Activated T-cell treated with anti-CD3 and anti-CD28 coated beads, Interleukin-2, amount 50 U/mL, for 4 hours (primary cell): ENCODE measurements around the gene IL1A. TPM values are rescaled to one million over a fixed set of nuclear protein-coding genes. Genes with fewer than 3 reads are reported as not detected.

ENCODE experiments used
- ATAC-seq, 2 donors: fragments of 200-7000 bp; cut with Tn5 transposase; one replicate each; pipeline ENCODE4 v1.10.0; 2021
- DNase-seq: peaks from one replicate; pipeline ENCODE4 v3.0.0-alpha.2; 2020
- H3K27me3 Mint-ChIP-seq: one replicate; pipeline ENCODE4 v1.8.0; 2021; ENCODE audit warnings: low read depth, mixed read lengths
- H3K36me3 Mint-ChIP-seq: one replicate; pipeline ENCODE4 v1.8.0; 2022; ENCODE audit warnings: mixed read lengths; ENCODE audit not compliant: insufficient read depth
- H3K4me1 Mint-ChIP-seq: one replicate; pipeline ENCODE4 v1.8.0; 2021; ENCODE audit warnings: low read depth, mixed read lengths
- H3K4me3 Mint-ChIP-seq: one replicate; pipeline ENCODE4 v1.8.0; 2021; ENCODE audit warnings: mild to moderate bottlenecking, moderate library complexity, mixed read lengths
- H3K9me3 Mint-ChIP-seq: one replicate; pipeline ENCODE4 v1.8.0; 2021; ENCODE audit warnings: mixed read lengths
- total RNA-seq, 3 donors: library from RNA; stranded (reverse); gene quantifications; one replicate each; pipeline ENCODE4 v1.2.1, GENCODE V29; 2021

Gene IL1A
- total RNA-seq, 3 donors from 2014 or later = 2.0 to 4.3 (median 3.8) TPM

DNA sequence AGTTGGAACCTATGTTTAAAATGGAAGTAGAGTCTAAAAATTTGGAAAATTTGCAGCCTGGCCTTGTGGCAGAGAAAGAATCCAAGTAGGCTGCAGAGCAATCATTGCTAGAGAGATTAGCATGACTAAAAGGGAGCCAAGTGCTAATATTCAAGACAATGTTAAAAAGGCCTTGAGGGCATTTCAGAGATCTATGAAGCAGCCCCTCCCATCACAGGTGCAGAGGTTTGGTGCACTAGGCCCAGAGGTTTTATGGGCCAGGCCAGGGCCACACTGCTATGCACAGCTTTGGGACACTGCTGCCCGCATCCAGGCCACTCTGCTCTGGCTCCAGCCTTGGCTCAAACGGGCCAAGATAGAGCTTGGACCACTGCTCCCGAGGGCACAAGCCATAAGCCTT is 6.7 kb upstream of the IL1A start:
- peaks cover 9% of the 10 kb centered on the region for H3K4me1 Mint-ChIP-seq
- DNase-seq (no peak), ATAC-seq (no peak)
- peaks cover 4% of the 10 kb centered on the region for H3K9me3 Mint-ChIP-seq
- H3K36me3 Mint-ChIP-seq = no peaks in the 10 kb centered on the region
- H3K27me3 Mint-ChIP-seq = peaks cover 6% of the 10 kb centered on the region
- no peak overlapping the region for H3K4me3 Mint-ChIP-seq

- Mint-ChIP-seq H3K9me3 (peaks cover 4% of the 10 kb centered on the region), H3K27me3 (peaks cover 6% of the 10 kb centered on the region), H3K4me3 (no peak overlapping the region)
Measured at GRCh38 chr2:112790305-112790704, 6.0 kb upstream of the IL1A start.

DNA sequence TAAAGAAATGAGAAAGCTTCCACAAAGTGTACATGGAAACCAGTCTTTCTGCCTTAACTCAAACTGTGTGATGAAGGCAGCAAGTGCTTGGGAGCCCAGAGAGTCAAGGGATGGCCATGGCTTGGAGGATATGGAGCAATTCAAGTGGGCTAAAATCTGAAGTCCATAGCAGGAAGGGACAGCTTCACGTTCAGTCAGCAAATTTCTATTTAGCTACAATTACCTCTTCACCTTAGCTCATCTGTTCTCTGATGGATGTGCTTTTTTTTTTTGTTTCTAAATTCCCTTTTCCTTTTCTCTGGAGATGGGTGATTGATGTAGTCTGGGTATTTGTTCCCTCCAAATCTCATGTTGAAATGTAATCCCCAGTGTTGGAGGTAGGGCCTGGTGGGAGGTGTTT is 4.9 kb upstream of the IL1A start:
- peaks cover 8% of the 10 kb centered on the region for H3K27me3 Mint-ChIP-seq
- H3K36me3 Mint-ChIP-seq = no peaks in the 10 kb centered on the region
- H3K4me3 Mint-ChIP-seq = no peak overlapping the region
- H3K4me1 Mint-ChIP-seq = peaks cover 11% of the 10 kb centered on the region
- ATAC-seq (no peak), DNase-seq (no peak)
- H3K9me3 Mint-ChIP-seq = peaks cover 4% of the 10 kb centered on the region

More at GRCh38 chr2:112790305-112790704, 6.0 kb upstream of the IL1A start:
- ATAC-seq = no peak
- no peak for DNase-seq
- H3K36me3 Mint-ChIP-seq = no peaks in the 10 kb centered on the region
- peaks cover 9% of the 10 kb centered on the region for H3K4me1 Mint-ChIP-seq

GRCh38 chr2:112788653-112789052 is 4.4 kb upstream of the IL1A start:
- peaks cover 4% of the 10 kb centered on the region for H3K9me3 Mint-ChIP-seq
- H3K36me3 Mint-ChIP-seq = no peaks in the 10 kb centered on the region
- no peak for ATAC-seq
- no peak overlapping the region for H3K4me3 Mint-ChIP-seq
- no peak for DNase-seq
- peaks cover 10% of the 10 kb centered on the region for H3K27me3 Mint-ChIP-seq
- peaks cover 7% of the 10 kb centered on the region for H3K4me1 Mint-ChIP-seq

DNA sequence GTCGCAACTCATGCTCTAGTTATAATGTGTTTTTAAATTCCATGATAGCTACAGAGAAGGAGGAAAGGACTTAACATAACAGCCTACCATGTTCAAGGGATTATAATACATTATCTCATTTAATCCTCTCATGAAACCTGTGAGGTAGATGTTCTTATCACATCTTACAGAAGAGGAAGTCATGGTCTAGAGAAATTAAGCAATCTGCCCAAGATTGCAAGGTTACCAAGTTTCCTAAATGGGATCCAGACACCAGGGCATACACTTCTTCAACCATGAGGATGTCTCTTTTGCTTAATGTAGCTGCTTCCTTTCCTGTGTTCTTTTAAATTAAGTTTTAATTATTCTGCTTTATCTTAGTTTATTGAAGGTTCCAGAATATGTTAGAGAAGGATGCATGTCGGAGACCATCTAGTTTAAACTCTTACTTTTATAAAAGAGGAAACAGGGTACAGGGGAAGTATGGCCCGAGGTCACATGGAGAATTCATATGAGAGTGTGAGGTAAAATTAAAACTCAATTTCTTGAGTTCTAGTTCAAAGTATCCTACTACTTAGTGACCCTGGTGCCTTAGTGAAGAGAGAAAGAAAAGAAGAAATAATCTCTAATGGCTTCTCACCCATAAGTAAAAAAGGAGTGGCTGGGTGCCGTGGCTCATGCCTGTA is 3.6 kb upstream of the IL1A start:
- ATAC-seq (no peak), DNase-seq (no peak)
- H3K4me1 Mint-ChIP-seq = peaks cover 2% of the 10 kb centered on the region
- H3K9me3 Mint-ChIP-seq = no peaks in the 10 kb centered on the region
- H3K27me3 Mint-ChIP-seq = peaks cover 10% of the 10 kb centered on the region
- H3K4me3 Mint-ChIP-seq = no peak overlapping the region
- no peaks in the 10 kb centered on the region for H3K36me3 Mint-ChIP-seq

GRCh38 chr2:112787294-112787693 is 3.0 kb upstream of the IL1A start:
- no peaks in the 10 kb centered on the region for H3K36me3 Mint-ChIP-seq
- no peaks in the 10 kb centered on the region for H3K9me3 Mint-ChIP-seq
- H3K4me1 Mint-ChIP-seq = peaks cover 2% of the 10 kb centered on the region
- no peak overlapping the region for H3K4me3 Mint-ChIP-seq
- peaks cover 11% of the 10 kb centered on the region for H3K27me3 Mint-ChIP-seq
- ATAC-seq (no peak), DNase-seq (no peak)

GRCh38 chr2:112783187-112783714 is 1.0 kb downstream of the IL1A start:
- H3K4me1 Mint-ChIP-seq = peaks cover 2% of the 10 kb centered on the region
- no peaks in the 10 kb centered on the region for H3K9me3 Mint-ChIP-seq
- no peaks in the 10 kb centered on the region for H3K36me3 Mint-ChIP-seq
- DNase-seq (no peak), ATAC-seq (no peak)
- H3K27me3 Mint-ChIP-seq = peaks cover 17% of the 10 kb centered on the region
- H3K4me3 Mint-ChIP-seq = no peak overlapping the region

GRCh38 chr2:112782234-112782799 is 2.0 kb downstream of the IL1A start:
- no peak for DNase-seq
- H3K27me3 Mint-ChIP-seq = peaks cover 20% of the 10 kb centered on the region
- no peaks in the 10 kb centered on the region for H3K9me3 Mint-ChIP-seq
- no peaks in the 10 kb centered on the region for H3K36me3 Mint-ChIP-seq
- ATAC-seq = no peak
- H3K4me3 Mint-ChIP-seq = no peak overlapping the region
- peaks cover 6% of the 10 kb centered on the region for H3K4me1 Mint-ChIP-seq

DNA sequence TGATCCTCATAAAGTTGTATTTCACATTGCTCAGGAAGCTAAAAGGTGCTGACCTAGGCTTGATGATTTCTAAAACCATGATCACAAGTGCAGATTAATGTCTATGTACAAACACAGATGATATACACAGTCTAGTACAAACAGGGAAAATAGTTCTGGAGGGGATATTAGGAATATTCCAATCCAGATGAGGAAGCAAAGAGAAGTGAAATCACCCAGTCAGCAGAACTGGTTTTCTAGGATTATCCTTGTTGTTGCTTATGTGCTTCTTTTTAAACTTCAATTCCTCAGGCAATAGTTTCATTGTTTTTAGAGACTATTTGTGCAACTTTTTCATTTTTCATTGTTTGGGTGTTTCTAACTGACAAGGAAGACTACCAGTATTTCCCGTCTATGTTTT is 4.7 kb downstream of the IL1A start:
- H3K4me3 Mint-ChIP-seq = no peak overlapping the region

GRCh38 chr2:112777036-112777435 is 7.3 kb downstream of the IL1A start:
- H3K36me3 Mint-ChIP-seq = no peaks in the 10 kb centered on the region
- no peak overlapping the region for H3K4me3 Mint-ChIP-seq
- ATAC-seq (no peak), DNase-seq (no peak)
- H3K4me1 Mint-ChIP-seq = peaks cover 13% of the 10 kb centered on the region
- no peaks in the 10 kb centered on the region for H3K9me3 Mint-ChIP-seq
- H3K27me3 Mint-ChIP-seq = peaks cover 10% of the 10 kb centered on the region

More for the DNA sequence above, 4.7 kb downstream of the IL1A start:
- no peaks in the 10 kb centered on the region for H3K9me3 Mint-ChIP-seq
- H3K4me1 Mint-ChIP-seq = peaks cover 15% of the 10 kb centered on the region
- no peak for DNase-seq
- no peaks in the 10 kb centered on the region for H3K36me3 Mint-ChIP-seq
- peaks cover 17% of the 10 kb centered on the region for H3K27me3 Mint-ChIP-seq
- ATAC-seq = no peak

- no peaks in the 10 kb centered on the region for H3K36me3 Mint-ChIP-seq
- no peaks in the 10 kb centered on the region for H3K9me3 Mint-ChIP-seq
- H3K27me3 Mint-ChIP-seq = peaks cover 10% of the 10 kb centered on the region
- DNase-seq (no peak), ATAC-seq (no peak)
- peaks cover 13% of the 10 kb centered on the region for H3K4me1 Mint-ChIP-seq
- H3K4me3 Mint-ChIP-seq = no peak overlapping the region
Measured at GRCh38 chr2:112776113-112776512, 8.2 kb downstream of the IL1A start.

DNA sequence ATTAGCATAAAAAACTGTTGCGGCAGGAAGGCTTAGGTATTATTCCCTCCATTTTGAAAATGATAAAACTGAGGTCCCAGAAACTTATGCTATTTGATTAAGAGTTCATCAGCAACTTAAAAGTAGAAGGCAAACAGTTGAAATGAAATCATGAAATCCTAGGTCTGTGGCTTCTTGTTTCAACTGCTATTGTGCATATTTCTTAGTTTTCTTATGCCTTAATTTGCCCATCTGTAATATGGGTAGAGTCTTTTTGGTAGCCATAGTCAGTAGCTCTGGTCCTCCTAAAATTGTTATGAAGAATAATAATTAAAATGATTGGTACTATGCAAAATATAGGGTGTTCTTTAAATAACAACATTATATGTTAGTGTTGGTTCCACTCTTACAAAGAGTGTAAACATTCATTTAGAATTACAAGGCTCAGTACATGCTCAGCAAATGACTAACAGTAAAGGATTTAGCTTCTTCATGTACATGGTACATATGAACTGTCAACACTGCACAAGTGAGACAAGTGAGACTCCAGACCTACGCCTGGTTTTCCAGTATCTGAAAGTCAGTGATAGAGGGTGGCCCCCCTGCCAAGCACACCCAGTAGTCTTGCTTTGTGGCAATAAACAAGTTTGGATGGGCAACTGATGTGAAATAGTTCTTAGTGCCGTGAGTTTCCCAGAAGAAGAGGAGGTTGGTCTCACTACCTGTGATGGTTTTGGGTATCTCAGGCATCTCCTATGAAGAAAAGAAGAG is 9.6 kb downstream of the IL1A start:
- no peak for DNase-seq
- Mint-ChIP-seq H3K4me3 (no peak overlapping the region), H3K27me3 (peaks cover 10% of the 10 kb centered on the region), H3K36me3 (no peaks in the 10 kb centered on the region), H3K4me1 (peaks cover 13% of the 10 kb centered on the region), H3K9me3 (no peaks in the 10 kb centered on the region)
- no peak for ATAC-seq

DNA sequence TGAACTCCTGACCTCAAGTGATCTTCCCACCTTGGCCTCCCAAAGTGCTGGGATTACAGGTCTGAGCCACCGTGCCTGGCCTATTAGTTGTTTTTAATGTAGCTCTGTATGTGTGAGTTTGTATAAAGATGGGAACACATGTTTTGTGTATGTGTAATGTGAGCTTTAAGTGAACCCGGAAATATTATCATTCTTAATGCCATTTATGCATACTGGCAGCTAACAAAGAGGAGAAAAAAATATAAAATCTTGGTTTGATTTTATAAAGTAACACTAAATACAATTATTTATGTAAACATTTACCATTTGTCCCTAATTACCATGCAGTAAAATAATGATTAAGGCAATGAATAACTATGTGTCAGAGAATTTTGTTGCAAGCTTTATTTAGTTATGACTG is 10.7 kb downstream of the IL1A start:
- Mint-ChIP-seq H3K4me1 (peaks cover 17% of the 10 kb centered on the region), H3K36me3 (no peaks in the 10 kb centered on the region), H3K27me3 (peaks cover 6% of the 10 kb centered on the region), H3K9me3 (no peaks in the 10 kb centered on the region), H3K4me3 (no peak overlapping the region)
- DNase-seq (no peak), ATAC-seq (no peak)

GRCh38 chr2:112772911-112773475 is 11.3 kb downstream of the IL1A start:
- no peak for ATAC-seq
- Mint-ChIP-seq H3K4me3 (no peak overlapping the region), H3K36me3 (no peaks in the 10 kb centered on the region)

More at GRCh38 chr2:112772911-112773475, 11.3 kb downstream of the IL1A start:
- Mint-ChIP-seq H3K9me3 (no peaks in the 10 kb centered on the region), H3K27me3 (peaks cover 6% of the 10 kb centered on the region), H3K4me1 (peaks cover 23% of the 10 kb centered on the region)
- no peak for DNase-seq
